HG03280 (cell line): ENCODE measurements around the gene NABP1.

Source experiments
- ATAC-seq: cut with Tn5 transposase; IDR thresholded peaks from one replicate; pipeline ENCODE4 v1.9.1; 2021; ENCODE audit warnings: mild to moderate bottlenecking, moderate library complexity; ENCODE audit not compliant: unreplicated experiment

The NABP1 gene

GRCh38 chr2:191646163-191646902 lies 31.6 kb upstream of the NABP1 start:
- no peak for ATAC-seq

GRCh38 chr2:191649519-191649918 lies 28.4 kb upstream of the NABP1 start:
- ATAC-seq, result no peak

GRCh38 chr2:191650896-191651773 lies 26.8 kb upstream of the NABP1 start:
- peak; percentile 94 for ATAC-seq

GRCh38 chr2:191653667-191654391 lies 24.1 kb upstream of the NABP1 start:
- no peak for ATAC-seq

GRCh38 chr2:191656391-191656790 lies 21.5 kb upstream of the NABP1 start:
- ATAC-seq, result no peak

- ATAC-seq, result no peak
These were observed 21.1 kb upstream of the NABP1 start for GRCh38 chr2:191656792-191657191.

- ATAC-seq, result no peak
These were observed 20.0 kb upstream of the NABP1 start for GRCh38 chr2:191657977-191658376.

GRCh38 chr2:191659198-191659597 lies 18.7 kb upstream of the NABP1 start:
- ATAC-seq, result no peak

- ATAC-seq, result no peak
These were observed 17.4 kb upstream of the NABP1 start for GRCh38 chr2:191660575-191660974.

GRCh38 chr2:191661097-191661924 lies 16.6 kb upstream of the NABP1 start:
- ATAC-seq, result no peak

- no peak for ATAC-seq
These were observed 12.9 kb upstream of the NABP1 start for GRCh38 chr2:191664823-191665677.

- no peak for ATAC-seq
These were observed 11.7 kb upstream of the NABP1 start for GRCh38 chr2:191666226-191666625.

- peak; percentile 72 for ATAC-seq
These were observed 11.2 kb upstream of the NABP1 start for GRCh38 chr2:191666732-191667131.

GRCh38 chr2:191670076-191670475 lies 7.9 kb upstream of the NABP1 start:
- ATAC-seq, result no peak

GRCh38 chr2:191670787-191671186 lies 7.1 kb upstream of the NABP1 start:
- no peak for ATAC-seq

- ATAC-seq, result peak; percentile 63
These were observed 1.9 kb upstream of the NABP1 start for GRCh38 chr2:191675807-191676721.

GRCh38 chr2:191676790-191677645 lies 918 bp upstream of the NABP1 start:
- peak; percentile 30 for ATAC-seq
